Lower leg skin (tissue), 3 donors: ENCODE data around the gene C6orf89.

ENCODE experiments used
- POLR2A ChIP-seq, 2 donors: fragments of 450-650 bp; IDR thresholded peaks; one replicate each; pipeline ENCODE4 v1.6.1; 2016 to 2017; ENCODE audit warnings: antibody characterized with exemption in 2 of 2, mild to moderate bottlenecking in 1 of 2, moderate library complexity in 1 of 2
- TF ChIP-seq, protein P1 (sequence below), 3 donors: fragments of 450-650 bp; IDR thresholded peaks; one replicate each; pipeline ENCODE4 v1.5.1; 2016; ENCODE audit warnings: antibody characterized with exemption in 3 of 3, mild to moderate bottlenecking in 3 of 3, moderate library complexity in 2 of 3

DNA sequence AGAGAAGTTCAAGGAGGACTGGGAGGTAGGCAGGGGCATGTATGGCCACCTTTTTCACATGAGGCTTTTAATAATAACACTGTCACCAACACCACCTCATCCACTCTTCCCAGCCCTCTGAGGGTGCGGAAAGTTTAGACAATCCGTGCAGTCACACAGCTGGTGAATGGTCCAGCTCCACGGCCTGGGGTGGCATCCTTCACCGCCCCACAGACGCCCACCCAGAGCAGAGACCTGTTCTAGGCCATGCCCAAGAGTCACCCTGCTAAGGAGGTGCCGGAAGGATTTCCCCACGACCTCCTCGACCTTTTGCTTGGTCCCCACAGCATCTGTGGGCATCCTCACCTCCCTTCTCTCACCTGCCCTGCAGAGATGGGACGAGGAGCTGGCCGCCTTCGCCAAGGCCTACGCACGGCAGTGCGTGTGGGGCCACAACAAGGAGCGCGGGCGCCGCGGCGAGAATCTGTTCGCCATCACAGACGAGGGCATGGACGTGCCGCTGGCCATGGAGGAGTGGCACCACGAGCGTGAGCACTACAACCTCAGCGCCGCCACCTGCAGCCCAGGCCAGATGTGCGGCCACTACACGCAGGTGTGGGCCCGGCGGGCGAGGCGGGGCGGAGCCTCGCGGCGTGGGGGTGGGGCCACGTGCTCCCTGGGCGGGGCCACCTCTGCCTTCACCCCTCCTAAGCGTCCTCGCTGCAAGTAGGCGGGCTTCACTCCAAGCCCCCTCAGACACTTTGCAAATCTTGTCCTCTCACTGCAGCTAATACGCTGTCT, 73.2 kb downstream of the C6orf89 start:
- TF ChIP-seq POLR2A (IDR thresholded peaks at IDR 0.05), result no peak
- TF ChIP-seq, protein P1, sequence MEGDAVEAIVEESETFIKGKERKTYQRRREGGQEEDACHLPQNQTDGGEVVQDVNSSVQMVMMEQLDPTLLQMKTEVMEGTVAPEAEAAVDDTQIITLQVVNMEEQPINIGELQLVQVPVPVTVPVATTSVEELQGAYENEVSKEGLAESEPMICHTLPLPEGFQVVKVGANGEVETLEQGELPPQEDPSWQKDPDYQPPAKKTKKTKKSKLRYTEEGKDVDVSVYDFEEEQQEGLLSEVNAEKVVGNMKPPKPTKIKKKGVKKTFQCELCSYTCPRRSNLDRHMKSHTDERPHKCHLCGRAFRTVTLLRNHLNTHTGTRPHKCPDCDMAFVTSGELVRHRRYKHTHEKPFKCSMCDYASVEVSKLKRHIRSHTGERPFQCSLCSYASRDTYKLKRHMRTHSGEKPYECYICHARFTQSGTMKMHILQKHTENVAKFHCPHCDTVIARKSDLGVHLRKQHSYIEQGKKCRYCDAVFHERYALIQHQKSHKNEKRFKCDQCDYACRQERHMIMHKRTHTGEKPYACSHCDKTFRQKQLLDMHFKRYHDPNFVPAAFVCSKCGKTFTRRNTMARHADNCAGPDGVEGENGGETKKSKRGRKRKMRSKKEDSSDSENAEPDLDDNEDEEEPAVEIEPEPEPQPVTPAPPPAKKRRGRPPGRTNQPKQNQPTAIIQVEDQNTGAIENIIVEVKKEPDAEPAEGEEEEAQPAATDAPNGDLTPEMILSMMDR (IDR thresholded peaks at IDR 0.05), result no peak
